WTC11 (cell line): ENCODE results near the gene PIK3R2. TPM values are rescaled to one million over a fixed set of nuclear protein-coding genes. Genes with fewer than 3 reads are reported as not detected.
A peak's percentile ranks its signal among the peaks of the same experiment; 100 is the strongest.

Experiments used
- ATAC-seq: fragments of 200-7000 bp; cut with Tn5 transposase; 2 replicates; pipeline ENCODE4 v1.10.0; 2021; ENCODE audit warnings: mild to moderate bottlenecking, moderate library complexity
- CTCF ChIA-PET: fragments of 300-600 bp; sonication (Branson Sonifier 250); formaldehyde crosslinking; loops from one replicate; lab custom pipeline; 2021; ENCODE audit warnings: antibody characterized with exemption; lab: Charles Lee
- POLR2A ChIA-PET: fragments of 350-600 bp; sonication (Branson Sonifier 250); formaldehyde crosslinking; loops from one replicate; lab custom pipeline; 2021; ENCODE audit warnings: antibody characterized with exemption; lab: Charles Lee
- DNase-seq: peaks from one replicate; pipeline ENCODE4 v3.0.0; 2021; ENCODE audit warnings: low spot score
- H3K27ac Mint-ChIP-seq: 2 replicates; pipeline ENCODE4 v1.8.0; 2021; ENCODE audit warnings: mixed read lengths
- H3K27me3 Mint-ChIP-seq: 2 replicates; pipeline ENCODE4 v1.8.0; 2021; ENCODE audit warnings: low read depth, mild to moderate bottlenecking, moderate library complexity, mixed read lengths
- H3K36me3 Mint-ChIP-seq: 2 replicates; pipeline ENCODE4 v1.8.0; 2021; ENCODE audit warnings: mixed read lengths
- H3K4me1 Mint-ChIP-seq: 2 replicates; pipeline ENCODE4 v1.8.0; 2022; ENCODE audit warnings: mixed read lengths
- H3K4me3 Mint-ChIP-seq: 2 replicates; pipeline ENCODE4 v1.8.0; 2021; ENCODE audit warnings: mild to moderate bottlenecking, moderate library complexity, mixed read lengths
- H3K9me3 Mint-ChIP-seq: 2 replicates; pipeline ENCODE4 v1.8.0; 2021; ENCODE audit warnings: mixed read lengths
- ATF6 ChIP-seq: sonication (generic); formaldehyde crosslinking; IDR thresholded peaks from 2 replicates; pipeline ENCODE4 v1.8.1; 2023; ENCODE audit warnings: mild to moderate bottlenecking, missing genetic modification reagents
- CBFB ChIP-seq: sonication (generic); formaldehyde crosslinking; IDR thresholded peaks from 2 replicates; pipeline ENCODE4 v1.8.1; 2022; ENCODE audit warnings: mild to moderate bottlenecking, low read depth, missing genetic modification reagents
- CREM ChIP-seq: sonication (generic); formaldehyde crosslinking; IDR thresholded peaks from 2 replicates; pipeline ENCODE4 v1.8.1; 2022; ENCODE audit warnings: mild to moderate bottlenecking, missing genetic modification reagents, moderate library complexity
- ELF4 ChIP-seq: sonication (generic); formaldehyde crosslinking; IDR thresholded peaks from 2 replicates; pipeline ENCODE4 v1.8.1; 2022; ENCODE audit warnings: low read depth, mild to moderate bottlenecking, moderate library complexity, missing genetic modification reagents
- ESRRA ChIP-seq: sonication (generic); formaldehyde crosslinking; IDR thresholded peaks from 2 replicates; pipeline ENCODE4 v1.8.1; 2022; ENCODE audit warnings: mild to moderate bottlenecking, missing genetic modification reagents, borderline replicate concordance
- FOXJ3 ChIP-seq: sonication (generic); formaldehyde crosslinking; IDR thresholded peaks from 2 replicates; pipeline ENCODE4 v1.9.0; 2021; ENCODE audit warnings: missing genetic modification reagents, mild to moderate bottlenecking, borderline replicate concordance
- GABPB1 ChIP-seq: sonication (generic); formaldehyde crosslinking; IDR thresholded peaks from 2 replicates; pipeline ENCODE4 v1.8.1; 2023; ENCODE audit warnings: mild to moderate bottlenecking, missing genetic modification reagents
- GRHL2 ChIP-seq: fragments of 250-450 bp; sonication (Bioruptor Pico); IDR thresholded peaks from 2 replicates; pipeline ENCODE4 v1.8.0; 2022; ENCODE audit warnings: mild to moderate bottlenecking, moderate library complexity; ENCODE audit not compliant: insufficient replicate concordance, severe bottlenecking
- HMGA2 ChIP-seq: fragments of 250-450 bp; sonication (Bioruptor Pico); IDR thresholded peaks from 2 replicates; pipeline ENCODE4 v1.4.0; 2021; ENCODE audit warnings: mild to moderate bottlenecking, moderate library complexity
- IRF2 ChIP-seq: sonication (generic); formaldehyde crosslinking; IDR thresholded peaks from 2 replicates; pipeline ENCODE4 v1.8.0; 2022; ENCODE audit warnings: low read depth, missing genetic modification reagents, borderline replicate concordance
- JUN ChIP-seq: sonication (generic); formaldehyde crosslinking; IDR thresholded peaks from 2 replicates; pipeline ENCODE4 v1.8.0; 2023; ENCODE audit warnings: mild to moderate bottlenecking, missing genetic modification reagents
- MYBL2 ChIP-seq: sonication (generic); formaldehyde crosslinking; IDR thresholded peaks from 2 replicates; pipeline ENCODE4 v1.8.1; 2023; ENCODE audit warnings: mild to moderate bottlenecking, moderate library complexity, missing genetic modification reagents
- NFATC4 ChIP-seq: fragments of 250-450 bp; sonication (Bioruptor Pico); IDR thresholded peaks from 2 replicates; pipeline ENCODE4 v1.9.0; 2021; ENCODE audit warnings: mild to moderate bottlenecking
- NFYB ChIP-seq: sonication (generic); formaldehyde crosslinking; conservative IDR thresholded peaks from 2 replicates; pipeline ENCODE4 v1.8.0; 2022; ENCODE audit warnings: low read depth, missing genetic modification reagents
- NR2C2 ChIP-seq: sonication (generic); formaldehyde crosslinking; IDR thresholded peaks from 2 replicates; pipeline ENCODE4 v1.8.0; 2022; ENCODE audit warnings: mild to moderate bottlenecking, missing genetic modification reagents
- OVOL2 ChIP-seq: fragments of 250-450 bp; sonication (Bioruptor Pico); IDR thresholded peaks from 2 replicates; pipeline ENCODE4 v1.9.0; 2021; ENCODE audit warnings: mild to moderate bottlenecking, borderline replicate concordance
- TCF7 ChIP-seq: sonication (generic); formaldehyde crosslinking; IDR thresholded peaks from 2 replicates; pipeline ENCODE4 v1.8.0; 2022; ENCODE audit warnings: mild to moderate bottlenecking, low read depth, missing genetic modification reagents, moderate library complexity
- USF2 ChIP-seq: sonication (generic); formaldehyde crosslinking; IDR thresholded peaks from 2 replicates; pipeline ENCODE4 v1.8.1; 2023; ENCODE audit warnings: mild to moderate bottlenecking, missing genetic modification reagents, moderate library complexity
- ZMAT4 ChIP-seq: fragments of 250-450 bp; sonication (Bioruptor Pico); IDR thresholded peaks from 2 replicates; pipeline ENCODE4 v1.9.0; 2021; ENCODE audit warnings: mild to moderate bottlenecking
- ZNF138 ChIP-seq: sonication (generic); formaldehyde crosslinking; conservative IDR thresholded peaks from 2 replicates; pipeline ENCODE4 v1.8.1; 2022; ENCODE audit warnings: mild to moderate bottlenecking, moderate library complexity, missing genetic modification reagents
- ZNF263 ChIP-seq: sonication (generic); formaldehyde crosslinking; IDR thresholded peaks from 2 replicates; pipeline ENCODE4 v1.8.1; 2022; ENCODE audit warnings: low read depth, mild to moderate bottlenecking, moderate library complexity, missing genetic modification reagents
- ZNF671 ChIP-seq: fragments of 250-450 bp; sonication (Bioruptor Pico); IDR thresholded peaks from 2 replicates; pipeline ENCODE4 v1.8.0; 2021; ENCODE audit warnings: mild to moderate bottlenecking
- total RNA-seq: library from RNA; stranded (reverse); gene quantifications from 3 replicates; pipeline ENCODE4 v1.2.3, GENCODE V29; 2021
- TF ChIP-seq, protein P1 (sequence below): sonication (generic); formaldehyde crosslinking; IDR thresholded peaks from 2 replicates; pipeline ENCODE4 v1.8.1; 2022; ENCODE audit warnings: mild to moderate bottlenecking, moderate library complexity, missing genetic modification reagents
- TF ChIP-seq, protein P2 (sequence below): fragments of 250-450 bp; sonication (Bioruptor Pico); IDR thresholded peaks from 2 replicates; pipeline ENCODE4 v2.1.2; 2022; ENCODE audit warnings: mild to moderate bottlenecking, moderate library complexity
- TF ChIP-seq, protein P3 (sequence below): fragments of 200-600 bp; IDR thresholded peaks from 2 replicates; pipeline ENCODE4 v1.8.0; 2022; ENCODE audit warnings: antibody characterized with exemption

The PIK3R2 gene
- total RNA-seq, 1 experiment from 2014 or later = 56.9 TPM

DNA sequence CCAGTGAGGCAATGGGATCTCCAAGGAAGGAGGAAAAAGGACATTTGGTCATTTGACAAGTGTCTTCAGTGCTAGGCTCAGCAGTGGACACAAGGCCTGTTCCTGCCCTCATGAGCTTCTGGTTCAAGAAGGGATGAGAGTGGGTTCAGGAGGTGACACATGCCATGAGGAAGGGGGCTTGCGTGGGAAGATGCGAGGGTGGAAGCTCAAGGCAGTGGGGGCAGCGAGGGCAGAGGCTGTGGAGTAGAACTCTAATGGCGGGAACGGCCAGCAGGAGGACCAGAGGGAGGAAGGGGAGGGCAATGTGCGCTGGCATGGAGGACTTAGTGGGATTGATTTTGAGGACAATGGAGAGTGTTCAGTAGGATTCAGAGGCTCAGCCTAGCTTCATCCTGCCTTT lies 3.3 kb downstream of the PIK3R2 start:
- Mint-ChIP-seq H3K4me1 (peaks cover 28% of the 10 kb centered on the region), H3K27ac (peak overlapping the region; percentile 78; the same call in 1 of the 2 replicates), H3K4me3 (no peak overlapping the region), H3K27me3 (no peaks in the 10 kb centered on the region), H3K36me3 (peaks cover 5% of the 10 kb centered on the region; the same call in 1 of the 2 replicates), H3K9me3 (no peaks in the 10 kb centered on the region)
- TF ChIP-seq NFYB = no peak
- peak; percentile 49; the same call in 1 of the 2 replicates for TF ChIP-seq ZNF263 (CRISPR knock-in tag)
- TF ChIP-seq, protein P1, sequence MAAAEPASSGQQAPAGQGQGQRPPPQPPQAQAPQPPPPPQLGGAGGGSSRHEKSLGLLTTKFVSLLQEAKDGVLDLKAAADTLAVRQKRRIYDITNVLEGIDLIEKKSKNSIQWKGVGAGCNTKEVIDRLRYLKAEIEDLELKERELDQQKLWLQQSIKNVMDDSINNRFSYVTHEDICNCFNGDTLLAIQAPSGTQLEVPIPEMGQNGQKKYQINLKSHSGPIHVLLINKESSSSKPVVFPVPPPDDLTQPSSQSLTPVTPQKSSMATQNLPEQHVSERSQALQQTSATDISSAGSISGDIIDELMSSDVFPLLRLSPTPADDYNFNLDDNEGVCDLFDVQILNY (CRISPR knock-in tag) = no peak
- TF ChIP-seq NFATC4 = no peak
- no peak for TF ChIP-seq JUN (CRISPR knock-in tag)
- TF ChIP-seq NR2C2 (CRISPR knock-in tag) = no peak
- no peak for TF ChIP-seq FOXJ3
- TF ChIP-seq HMGA2 (CRISPR knock-in tag) = no peak
- TF ChIP-seq, protein P2, sequence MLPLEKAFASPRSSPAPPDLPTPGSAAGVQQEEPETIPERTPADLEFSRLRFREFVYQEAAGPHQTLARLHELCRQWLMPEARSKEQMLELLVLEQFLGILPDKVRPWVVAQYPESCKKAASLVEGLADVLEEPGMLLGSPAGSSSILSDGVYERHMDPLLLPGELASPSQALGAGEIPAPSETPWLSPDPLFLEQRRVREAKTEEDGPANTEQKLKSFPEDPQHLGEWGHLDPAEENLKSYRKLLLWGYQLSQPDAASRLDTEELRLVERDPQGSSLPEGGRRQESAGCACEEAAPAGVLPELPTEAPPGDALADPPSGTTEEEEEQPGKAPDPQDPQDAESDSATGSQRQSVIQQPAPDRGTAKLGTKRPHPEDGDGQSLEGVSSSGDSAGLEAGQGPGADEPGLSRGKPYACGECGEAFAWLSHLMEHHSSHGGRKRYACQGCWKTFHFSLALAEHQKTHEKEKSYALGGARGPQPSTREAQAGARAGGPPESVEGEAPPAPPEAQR (CRISPR knock-in tag) = no peak
- ChIA-PET POLR2A (no interaction called here), CTCF (interaction anchor here (2.0 to 2.8 kb wide), 2 partner anchors 43 to 95 kb away, joined by 8 to 16 read pairs; no protein-coding TSS in a partner anchor)
- ATAC-seq (no peak), DNase-seq (no peak)

GRCh38 chr19:18156841-18157464 lies 4.0 kb downstream of the PIK3R2 start:
- Mint-ChIP-seq H3K27me3 (no peaks in the 10 kb centered on the region), H3K4me1 (peaks cover 26% of the 10 kb centered on the region)
- TF ChIP-seq GRHL2 (CRISPR knock-in tag) = no peak
- no peak for TF ChIP-seq MYBL2 (CRISPR knock-in tag)
- no peak for TF ChIP-seq ATF6 (CRISPR knock-in tag)
- TF ChIP-seq ELF4 (CRISPR knock-in tag) = no peak
- TF ChIP-seq IRF2 (CRISPR knock-in tag) = no peak
- no peak for TF ChIP-seq ZNF138 (CRISPR knock-in tag)
- no peak for TF ChIP-seq USF2 (CRISPR knock-in tag)
- TF ChIP-seq CBFB = no peak
- TF ChIP-seq FOXJ3 = no peak
- no peak for TF ChIP-seq ESRRA (CRISPR knock-in tag)
- TF ChIP-seq GABPB1 (CRISPR knock-in tag) = no peak
- TF ChIP-seq ZNF671 = no peak
- no peak for TF ChIP-seq TCF7
- TF ChIP-seq, protein P3, sequence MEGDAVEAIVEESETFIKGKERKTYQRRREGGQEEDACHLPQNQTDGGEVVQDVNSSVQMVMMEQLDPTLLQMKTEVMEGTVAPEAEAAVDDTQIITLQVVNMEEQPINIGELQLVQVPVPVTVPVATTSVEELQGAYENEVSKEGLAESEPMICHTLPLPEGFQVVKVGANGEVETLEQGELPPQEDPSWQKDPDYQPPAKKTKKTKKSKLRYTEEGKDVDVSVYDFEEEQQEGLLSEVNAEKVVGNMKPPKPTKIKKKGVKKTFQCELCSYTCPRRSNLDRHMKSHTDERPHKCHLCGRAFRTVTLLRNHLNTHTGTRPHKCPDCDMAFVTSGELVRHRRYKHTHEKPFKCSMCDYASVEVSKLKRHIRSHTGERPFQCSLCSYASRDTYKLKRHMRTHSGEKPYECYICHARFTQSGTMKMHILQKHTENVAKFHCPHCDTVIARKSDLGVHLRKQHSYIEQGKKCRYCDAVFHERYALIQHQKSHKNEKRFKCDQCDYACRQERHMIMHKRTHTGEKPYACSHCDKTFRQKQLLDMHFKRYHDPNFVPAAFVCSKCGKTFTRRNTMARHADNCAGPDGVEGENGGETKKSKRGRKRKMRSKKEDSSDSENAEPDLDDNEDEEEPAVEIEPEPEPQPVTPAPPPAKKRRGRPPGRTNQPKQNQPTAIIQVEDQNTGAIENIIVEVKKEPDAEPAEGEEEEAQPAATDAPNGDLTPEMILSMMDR = no peak
- TF ChIP-seq OVOL2 (CRISPR knock-in tag) = no peak
- TF ChIP-seq ZMAT4 (CRISPR knock-in tag) = no peak
- TF ChIP-seq CREM (CRISPR knock-in tag) = no peak
- TF ChIP-seq, all 79 proteins: peak for 0
- ATAC-seq (no peak), DNase-seq (no peak)
- H3K27ac Mint-ChIP-seq = 0 out of 2 replicates have a peak overlapping the region, but pooled peaks have one; percentile 78
- ChIA-PET POLR2A (interaction anchor here (0.9 to 1.1 kb wide), 2 partner anchors 47 to 124 kb away, joined by 4 to 8 read pairs; partner anchors contain the start of gene JUND), CTCF (interaction anchor here (0.6 to 2.0 kb wide), 6 partner anchors 11 to 95 kb away, joined by 3 to 12 read pairs (median 6); no protein-coding TSS in a partner anchor)
- no peaks in the 10 kb centered on the region for H3K9me3 Mint-ChIP-seq
- no peak overlapping the region for H3K4me3 Mint-ChIP-seq
- peaks cover 9% of the 10 kb centered on the region for H3K36me3 Mint-ChIP-seq
